ENCODE data around the gene CIITA.

The CIITA gene

GRCh38 chr16:10879681-10880589, 2.9 kb downstream of the CIITA start:
- DNase-seq, result no peak

GRCh38 chr16:10880594-10881452, 3.8 kb downstream of the CIITA start:
- no peak for DNase-seq

- DNase-seq, result no peak
Observed at GRCh38 chr16:10881479-10882030, 4.6 kb downstream of the CIITA start.

- no peak for DNase-seq
Observed at GRCh38 chr16:10883004-10883403, 6.0 kb downstream of the CIITA start.

- no peak for DNase-seq
Observed at GRCh38 chr16:10885246-10885645, 8.2 kb downstream of the CIITA start.

- DNase-seq, result no peak
Observed at GRCh38 chr16:10888320-10888937, 11.4 kb downstream of the CIITA start.

GRCh38 chr16:10889855-10890254, 12.9 kb downstream of the CIITA start:
- DNase-seq, result no peak

GRCh38 chr16:10892782-10893318, 15.8 kb downstream of the CIITA start:
- no peak for DNase-seq

- peak; percentile 40 for DNase-seq
Observed at GRCh38 chr16:10895053-10895946, 18.3 kb downstream of the CIITA start.

GRCh38 chr16:10896165-10896564, 19.2 kb downstream of the CIITA start:
- no peak for DNase-seq

GRCh38 chr16:10896723-10897122, 19.7 kb downstream of the CIITA start:
- DNase-seq, result no peak

- DNase-seq, result no peak
Observed at GRCh38 chr16:10897134-10897533, 20.1 kb downstream of the CIITA start.

GRCh38 chr16:10902999-10903398, 26.0 kb downstream of the CIITA start:
- no peak for DNase-seq

- DNase-seq, result no peak
Observed at GRCh38 chr16:10906482-10906881, 29.5 kb downstream of the CIITA start.

GRCh38 chr16:10906914-10907756, 30.1 kb downstream of the CIITA start:
- DNase-seq, result no peak

GRCh38 chr16:10907757-10908045, 30.7 kb downstream of the CIITA start:
- no peak for DNase-seq

- DNase-seq, result no peak
Observed at GRCh38 chr16:10911267-10911666, 34.3 kb downstream of the CIITA start.

GRCh38 chr16:10916534-10916933, 39.5 kb downstream of the CIITA start:
- no peak for DNase-seq

GRCh38 chr16:10918294-10919002, 41.4 kb downstream of the CIITA start:
- peak; percentile 84 for DNase-seq

GRCh38 chr16:10919003-10919351, 42.0 kb downstream of the CIITA start:
- no peak for DNase-seq
